GM18868 (cell line): ENCODE data around the gene STRA6.

Experiments used
- ATAC-seq: cut with Tn5 transposase; IDR thresholded peaks from one replicate; pipeline ENCODE4 v1.9.1; 2021; ENCODE audit warnings: mild to moderate bottlenecking, moderate library complexity; ENCODE audit not compliant: unreplicated experiment

The STRA6 gene

GRCh38 chr15:74182131-74182530 is 20.5 kb downstream of the STRA6 start:
- ATAC-seq = no peak

DNA sequence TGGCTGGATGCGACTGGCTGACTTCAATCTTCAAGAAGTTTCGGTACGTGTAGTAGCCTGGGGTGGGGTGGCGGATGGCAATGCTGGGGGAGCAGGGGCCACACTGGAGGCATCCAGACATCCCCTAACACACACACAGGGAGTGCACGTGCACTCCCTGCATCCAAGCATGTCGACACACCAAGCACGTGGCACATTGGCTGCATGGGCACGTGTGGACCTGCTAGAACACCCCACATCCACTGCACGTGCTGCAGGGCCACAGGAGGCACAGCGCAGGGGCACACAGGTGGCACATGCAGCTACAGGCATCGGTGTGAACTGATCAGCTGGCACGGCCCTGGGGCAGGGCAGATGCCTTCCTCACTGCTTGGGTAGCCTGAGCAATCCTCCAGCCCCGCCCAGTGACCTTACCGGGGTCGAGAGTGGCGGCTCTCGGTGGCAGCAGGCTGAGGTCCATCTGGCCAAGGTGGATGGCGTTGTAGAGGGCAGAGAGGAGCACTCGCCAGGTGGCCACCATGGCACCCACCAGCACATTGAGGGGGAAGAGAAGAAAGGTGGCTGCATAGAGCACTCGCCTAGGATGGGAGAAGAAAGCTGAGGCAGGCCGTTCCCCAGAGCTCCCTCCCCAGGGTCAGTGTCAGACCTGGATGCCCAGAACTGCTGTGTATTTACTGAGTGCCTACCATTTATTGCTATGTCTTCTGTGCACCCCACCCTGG is 21.5 kb downstream of the STRA6 start:
- no peak for ATAC-seq

- no peak for ATAC-seq
Measured at GRCh38 chr15:74179983-74180880, 22.4 kb downstream of the STRA6 start.

DNA sequence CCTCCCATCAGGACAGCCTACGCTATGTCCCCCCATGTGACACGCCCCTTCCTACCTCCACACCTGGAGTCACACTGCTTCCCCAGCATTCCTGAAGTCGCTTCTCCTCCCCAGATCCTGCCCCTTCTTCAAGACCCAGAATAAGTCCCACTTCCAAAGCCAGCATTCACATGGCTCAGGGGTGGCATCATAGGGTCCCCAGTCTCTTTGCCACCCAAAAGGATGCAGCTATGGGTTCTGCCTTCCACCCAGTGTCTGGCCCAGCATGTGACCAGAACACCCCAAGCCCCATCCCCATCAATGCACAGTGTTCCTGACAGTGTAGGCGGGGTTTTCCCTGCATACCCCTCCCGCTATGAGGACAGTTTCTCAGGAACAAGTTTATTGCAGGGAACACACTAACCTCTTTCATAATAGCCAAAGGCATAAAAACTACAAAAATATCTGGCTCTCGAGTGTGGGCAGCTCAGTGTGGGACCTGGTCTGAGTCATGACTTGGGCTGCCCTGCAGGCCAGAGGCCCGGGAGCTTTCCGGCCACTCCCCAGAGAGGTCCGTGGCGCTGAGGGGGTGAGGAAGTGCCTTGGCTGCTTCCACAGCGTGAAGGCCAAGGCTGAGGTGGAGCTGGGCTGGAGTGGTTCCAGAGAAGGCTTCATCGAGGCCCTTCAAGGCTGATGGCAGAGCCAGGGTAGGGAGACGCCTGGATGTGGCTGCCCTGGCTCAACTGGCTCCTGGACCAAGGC is 23.3 kb downstream of the STRA6 start:
- ATAC-seq = no peak

GRCh38 chr15:74178326-74179100 is 24.1 kb downstream of the STRA6 start:
- ATAC-seq = no peak

- no peak for ATAC-seq
Measured at GRCh38 chr15:74176262-74177214, 26.0 kb downstream of the STRA6 start.

DNA sequence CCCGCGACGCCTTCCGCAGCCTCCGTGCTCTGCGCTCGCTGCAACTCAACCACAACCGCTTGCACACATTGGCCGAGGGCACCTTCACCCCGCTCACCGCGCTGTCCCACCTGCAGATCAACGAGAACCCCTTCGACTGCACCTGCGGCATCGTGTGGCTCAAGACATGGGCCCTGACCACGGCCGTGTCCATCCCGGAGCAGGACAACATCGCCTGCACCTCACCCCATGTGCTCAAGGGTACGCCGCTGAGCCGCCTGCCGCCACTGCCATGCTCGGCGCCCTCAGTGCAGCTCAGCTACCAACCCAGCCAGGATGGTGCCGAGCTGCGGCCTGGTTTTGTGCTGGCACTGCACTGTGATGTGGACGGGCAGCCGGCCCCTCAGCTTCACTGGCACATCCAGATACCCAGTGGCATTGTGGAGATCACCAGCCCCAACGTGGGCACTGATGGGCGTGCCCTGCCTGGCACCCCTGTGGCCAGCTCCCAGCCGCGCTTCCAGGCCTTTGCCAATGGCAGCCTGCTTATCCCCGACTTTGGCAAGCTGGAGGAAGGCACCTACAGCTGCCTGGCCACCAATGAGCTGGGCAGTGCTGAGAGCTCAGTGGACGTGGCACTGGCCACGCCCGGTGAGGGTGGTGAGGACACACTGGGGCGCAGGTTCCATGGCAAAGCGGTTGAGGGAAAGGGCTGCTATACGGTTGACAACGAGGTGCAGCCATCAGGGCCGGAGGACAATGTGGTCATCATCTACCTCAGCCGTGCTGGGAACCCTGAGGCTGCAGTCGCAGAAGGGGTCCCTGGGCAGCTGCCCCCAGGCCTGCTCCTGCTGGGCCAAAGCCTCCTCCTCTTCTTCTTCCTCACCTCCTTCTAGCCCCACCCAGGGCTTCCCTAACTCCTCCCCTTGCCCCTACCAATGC is 27.1 kb downstream of the STRA6 start:
- ATAC-seq = no peak

DNA sequence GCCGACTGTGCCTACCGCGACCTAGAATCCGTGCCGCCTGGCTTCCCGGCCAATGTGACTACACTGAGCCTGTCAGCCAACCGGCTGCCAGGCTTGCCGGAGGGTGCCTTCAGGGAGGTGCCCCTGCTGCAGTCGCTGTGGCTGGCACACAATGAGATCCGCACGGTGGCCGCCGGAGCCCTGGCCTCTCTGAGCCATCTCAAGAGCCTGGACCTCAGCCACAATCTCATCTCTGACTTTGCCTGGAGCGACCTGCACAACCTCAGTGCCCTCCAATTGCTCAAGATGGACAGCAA is 27.7 kb downstream of the STRA6 start:
- ATAC-seq = no peak

DNA sequence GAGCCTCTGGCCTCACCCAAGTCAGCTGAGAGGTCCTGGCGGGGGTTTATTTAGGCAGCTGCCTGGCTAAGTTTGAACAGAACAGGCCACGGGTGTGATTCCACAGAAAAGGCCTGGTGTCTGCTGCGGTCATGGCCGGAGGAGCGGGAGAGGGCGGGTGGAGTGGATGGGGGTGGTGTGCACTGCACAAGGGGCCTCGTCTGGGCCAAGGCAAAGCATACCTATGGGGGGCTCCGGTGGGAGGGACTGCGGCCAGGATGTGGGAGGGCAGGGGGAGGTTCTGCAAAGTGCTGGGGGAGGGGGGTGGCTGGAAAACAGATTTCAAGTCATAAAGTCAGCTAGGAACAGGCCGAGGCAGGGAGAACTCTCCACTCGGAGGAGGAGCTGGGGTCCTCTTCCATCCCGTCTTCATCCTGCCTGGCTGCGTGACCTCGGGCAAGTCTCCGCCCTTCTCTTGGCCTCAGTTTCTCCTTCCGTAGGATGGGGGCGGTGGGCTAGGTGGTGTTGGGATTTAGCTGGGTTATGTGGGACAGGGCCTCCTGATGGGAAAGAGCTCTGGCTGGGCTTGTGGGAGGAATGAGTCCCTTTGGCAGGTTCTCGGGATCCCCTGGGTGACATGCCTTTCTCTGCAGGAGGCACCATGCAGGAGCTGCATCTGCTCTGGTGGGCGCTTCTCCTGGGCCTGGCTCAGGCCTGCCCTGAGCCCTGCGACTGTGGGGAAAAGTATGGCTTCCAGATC is 28.2 kb downstream of the STRA6 start:
- ATAC-seq = no peak

- no peak for ATAC-seq
Measured at GRCh38 chr15:74173380-74174218, 29.0 kb downstream of the STRA6 start, which contains the start of gene ISLR. Gene ISLR, plus strand, starts transcription at chr15:74173710. Its CDS starts 1,149 bp downstream, at chr15:74174859.

GRCh38 chr15:74172701-74173379 is 29.7 kb downstream of the STRA6 start:
- ATAC-seq = no peak

DNA sequence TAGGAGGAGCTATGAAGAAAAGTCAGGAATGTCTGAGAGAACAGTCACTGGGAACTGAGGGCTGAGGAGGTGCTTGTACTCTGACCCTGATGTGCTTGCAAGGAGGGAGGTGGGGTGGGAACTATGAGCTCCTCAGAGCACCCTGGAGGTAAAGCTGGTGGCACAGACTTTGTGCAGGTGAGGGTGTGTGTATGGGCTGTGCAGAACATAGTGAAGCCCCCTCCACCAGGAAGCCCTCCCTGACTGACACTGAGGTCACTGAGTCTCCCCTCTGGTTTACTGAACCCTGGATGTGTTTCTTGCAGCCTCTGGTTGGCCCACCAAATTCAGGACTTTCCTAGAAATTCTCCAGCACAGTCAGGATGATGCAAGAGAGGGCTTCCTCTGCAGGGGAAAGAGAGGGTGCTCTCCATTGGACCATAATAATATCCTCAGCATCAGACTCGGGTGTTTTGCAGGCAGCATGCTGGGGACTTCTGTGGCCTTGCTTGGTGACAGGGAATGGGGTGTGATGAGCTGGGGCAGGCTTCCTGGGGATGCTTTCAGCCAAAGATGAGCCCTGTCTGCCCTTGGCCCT is 30.5 kb downstream of the STRA6 start:
- no peak for ATAC-seq

DNA sequence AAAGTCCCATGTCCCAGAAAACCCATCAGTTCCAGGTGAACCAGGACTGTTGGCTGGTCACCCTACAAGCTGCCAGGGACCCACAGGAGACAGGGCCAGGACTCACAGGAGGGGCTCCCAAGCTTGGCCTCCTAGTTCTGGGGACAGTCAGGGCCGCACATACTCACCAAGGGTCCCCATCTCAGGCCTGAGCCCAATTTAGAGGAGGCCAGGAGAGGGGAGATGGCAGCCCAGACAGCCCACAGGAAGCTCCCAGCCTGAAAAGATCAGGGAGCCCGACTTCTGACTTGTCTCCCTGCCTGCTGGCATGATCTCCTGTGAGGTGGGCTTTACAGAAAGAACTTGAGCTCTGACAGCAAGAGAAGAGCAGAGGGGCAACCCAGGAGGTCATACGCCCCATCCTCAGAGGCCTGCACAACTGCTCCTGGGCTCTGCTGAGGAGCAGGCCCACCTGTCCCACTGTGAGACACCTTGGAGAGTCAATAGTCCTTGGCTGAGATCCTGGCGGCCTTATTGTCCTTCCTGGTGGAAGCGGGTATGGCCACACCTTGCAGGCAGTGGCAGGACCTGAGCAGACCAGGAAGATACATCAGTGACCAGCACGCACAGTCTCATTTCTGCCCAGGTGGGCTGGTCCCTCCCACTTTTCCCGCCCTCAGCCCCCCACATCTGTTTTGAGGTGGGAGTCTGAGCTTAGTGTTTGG is 31.6 kb downstream of the STRA6 start:
- ATAC-seq = no peak

DNA sequence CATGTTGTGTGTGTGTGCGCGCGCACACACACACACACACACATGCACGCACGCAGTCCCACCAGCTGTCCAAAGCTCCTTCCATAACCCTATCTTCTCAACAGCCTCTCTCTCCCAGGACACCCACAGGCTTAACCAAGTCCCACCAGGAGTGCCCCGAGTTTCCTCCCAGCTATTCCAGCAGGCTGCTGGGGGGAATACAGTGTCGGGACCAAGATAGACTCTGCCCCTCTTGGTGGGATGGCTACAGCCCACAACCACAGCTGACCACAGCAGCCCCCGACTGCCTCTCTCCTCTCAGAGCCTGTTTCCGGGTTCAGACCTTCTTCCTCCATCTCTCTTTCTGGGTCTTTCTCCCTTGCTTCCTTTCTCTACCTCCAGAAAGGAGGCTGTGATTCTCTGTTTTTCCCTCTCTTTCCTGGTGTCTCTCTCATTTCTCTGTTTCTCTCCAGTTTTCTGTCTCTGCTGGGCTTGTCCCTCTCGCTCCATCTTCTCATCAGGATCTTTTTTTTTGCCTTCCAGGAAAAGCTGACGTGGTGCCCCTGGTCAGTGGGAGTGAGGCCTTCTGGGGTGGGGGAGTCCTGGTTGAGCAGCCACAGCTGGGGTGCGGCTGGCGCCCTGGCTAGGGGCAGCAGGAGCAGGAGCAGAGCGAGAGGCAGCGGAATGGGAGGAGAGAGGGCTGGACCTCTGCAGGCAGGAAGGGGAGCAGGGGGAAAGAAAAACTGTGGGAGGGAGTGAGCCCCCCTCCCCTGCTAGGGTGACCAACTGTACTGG is 32.3 kb downstream of the STRA6 start:
- ATAC-seq = no peak

DNA sequence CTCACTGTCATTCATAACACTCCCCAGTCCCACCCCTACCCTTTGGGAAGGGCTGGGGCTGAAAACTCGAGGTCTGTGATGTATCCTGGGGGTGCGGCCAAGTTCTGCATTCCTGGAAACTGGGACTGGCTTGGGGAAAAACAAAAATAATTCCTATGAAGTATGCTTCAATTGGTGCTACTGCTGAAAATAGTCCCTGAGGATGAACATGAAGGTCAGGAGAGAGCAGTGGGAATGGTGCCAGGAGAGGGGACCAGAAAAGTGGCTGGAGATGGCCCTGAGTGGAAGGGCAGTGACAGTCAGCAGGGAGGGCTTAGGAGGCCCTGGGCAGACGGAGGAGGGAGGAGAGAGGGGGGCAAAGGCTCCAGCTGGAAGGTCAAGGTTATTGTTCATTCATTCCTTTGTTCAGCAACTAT is 33.9 kb downstream of the STRA6 start:
- no peak for ATAC-seq
